GM12875 (cell line): ENCODE results near the gene CUEDC1.

Experiments
- H3K4me3 ChIP-seq: one replicate; pipeline ENCODE4 v1.5.1; 2011; ENCODE audit warnings: low read depth, low read length, control low read depth
- CTCF ChIP-seq: IDR thresholded peaks from 2 replicates; pipeline ENCODE4 v1.5.1; 2011; ENCODE audit warnings: low read depth, mild to moderate bottlenecking, control low read depth, inconsistent platforms, low read length, moderate library complexity, borderline replicate concordance; ENCODE audit not compliant: insufficient read depth

CUEDC1 gene

GRCh38 chr17:57913575-57914272, 41.5 kb downstream of the CUEDC1 start:
- H3K4me3 ChIP-seq: no peak overlapping the region
- TF ChIP-seq CTCF: no peak

- no peak for TF ChIP-seq CTCF
- H3K4me3 ChIP-seq: no peak overlapping the region
Observed at GRCh38 chr17:57911834-57912673, 43.2 kb downstream of the CUEDC1 start.

- H3K4me3 ChIP-seq: no peak overlapping the region
- TF ChIP-seq CTCF: no peak
Observed at GRCh38 chr17:57910462-57911420, 44.5 kb downstream of the CUEDC1 start.

- no peak for TF ChIP-seq CTCF
- no peak overlapping the region for H3K4me3 ChIP-seq
Observed at GRCh38 chr17:57909551-57909950, 45.7 kb downstream of the CUEDC1 start.

GRCh38 chr17:57908278-57908677, 46.9 kb downstream of the CUEDC1 start:
- H3K4me3 ChIP-seq: no peak overlapping the region
- no peak for TF ChIP-seq CTCF

GRCh38 chr17:57906910-57907309, 48.3 kb downstream of the CUEDC1 start:
- no peak for TF ChIP-seq CTCF

More at GRCh38 chr17:57906910-57907309, 48.3 kb downstream of the CUEDC1 start:
- H3K4me3 ChIP-seq: no peak overlapping the region
